Calu3 (cell line): ENCODE results near the gene TEKT5. TPM values are rescaled to one million over a fixed set of nuclear protein-coding genes. Genes with fewer than 3 reads are reported as not detected.

Source experiments
- BruUV-seq: library from RNA; stranded (reverse); fragments of 400-500 nt; replicated peaks from 2 replicates; lab custom pipeline; 2021; lab: Mats Ljungman, UMichigan
- CTCF ChIA-PET: fragments of 300-600 bp; sonication (Branson Sonifier 250); formaldehyde crosslinking; loops from one replicate; lab custom pipeline; 2022; ENCODE audit warnings: antibody characterized with exemption; lab: Charles Lee
- DNase-seq: peaks from one replicate; pipeline ENCODE4 v3.0.0; 2022
- H3K27ac Mint-ChIP-seq: one replicate; pipeline ENCODE4 v1.8.0; 2022; ENCODE audit warnings: mixed read lengths; ENCODE audit not compliant: unreplicated experiment
- H3K27me3 Mint-ChIP-seq: one replicate; pipeline ENCODE4 v1.8.0; 2022; ENCODE audit warnings: mixed read lengths; ENCODE audit not compliant: unreplicated experiment
- H3K36me3 Mint-ChIP-seq: one replicate; pipeline ENCODE4 v1.8.0; 2022; ENCODE audit warnings: mild to moderate bottlenecking, moderate library complexity, mixed read lengths; ENCODE audit not compliant: insufficient read depth, unreplicated experiment
- H3K4me1 Mint-ChIP-seq: one replicate; pipeline ENCODE4 v1.8.0; 2022; ENCODE audit warnings: mild to moderate bottlenecking, low read depth, mixed read lengths; ENCODE audit not compliant: unreplicated experiment
- H3K4me3 Mint-ChIP-seq: one replicate; pipeline ENCODE4 v1.8.0; 2022; ENCODE audit warnings: mild to moderate bottlenecking, low read depth, moderate library complexity, mixed read lengths; ENCODE audit not compliant: unreplicated experiment
- H3K9me3 Mint-ChIP-seq: one replicate; pipeline ENCODE4 v1.8.0; 2022; ENCODE audit warnings: low read depth, mixed read lengths; ENCODE audit not compliant: unreplicated experiment
- CTCF ChIP-seq: fragments of 200-600 bp; IDR thresholded peaks from one replicate; pipeline ENCODE4 v1.8.0; 2022; ENCODE audit warnings: antibody characterized with exemption; ENCODE audit not compliant: unreplicated experiment
- intact Hi-C: fragments of 100-400 bp; cut with micrococcal nuclease; formaldehyde crosslinking; loops from one replicate; pipeline ENCODE4 v1.10.0; 2022; ENCODE audit not compliant: unreplicated experiment
- total RNA-seq: library from RNA; stranded (reverse); gene quantifications from 2 replicates; pipeline ENCODE4 v1.2.3, GENCODE V29; 2022

The TEKT5 gene
- total RNA-seq, 1 experiment from 2014 or later: not detected

GRCh38 chr16:10642964-10643363 lies 51.8 kb downstream of the TEKT5 start:
- intact Hi-C loops: no loop called here
- BruUV-seq: no TSS peak
- no peaks in the 10 kb centered on the region for H3K9me3 Mint-ChIP-seq
- H3K36me3 Mint-ChIP-seq: no peaks in the 10 kb centered on the region
- peaks cover 17% of the 10 kb centered on the region for H3K27me3 Mint-ChIP-seq
- CTCF ChIA-PET: no interaction called here
- no peak for TF ChIP-seq CTCF
- no peak overlapping the region for H3K27ac Mint-ChIP-seq
- H3K4me3 Mint-ChIP-seq: no peak overlapping the region
- no peak for DNase-seq
- H3K4me1 Mint-ChIP-seq: no peaks in the 10 kb centered on the region

- TF ChIP-seq CTCF: no peak
- H3K4me3 Mint-ChIP-seq: no peak overlapping the region
- H3K27me3 Mint-ChIP-seq: peaks cover 17% of the 10 kb centered on the region
- CTCF ChIA-PET: interaction anchor here (1.0 kb wide), 1 partner anchor 10 kb away, joined by 3 read pairs; no protein-coding TSS in a partner anchor
- no peak overlapping the region for H3K27ac Mint-ChIP-seq
- DNase-seq: no peak
- H3K36me3 Mint-ChIP-seq: no peaks in the 10 kb centered on the region
- intact Hi-C loops: no loop called here
- BruUV-seq: no TSS peak
- no peaks in the 10 kb centered on the region for H3K4me1 Mint-ChIP-seq
- no peaks in the 10 kb centered on the region for H3K9me3 Mint-ChIP-seq
These were observed 52.5 kb downstream of the TEKT5 start for GRCh38 chr16:10641953-10642949.

- BruUV-seq: no TSS peak
- CTCF ChIA-PET: interaction anchor here (1.0 kb wide), 1 partner anchor 10 kb away, joined by 3 read pairs; no protein-coding TSS in a partner anchor
- Mint-ChIP-seq H3K9me3 (no peaks in the 10 kb centered on the region), H3K27ac (no peak overlapping the region), H3K36me3 (no peaks in the 10 kb centered on the region), H3K4me3 (no peak overlapping the region), H3K4me1 (no peaks in the 10 kb centered on the region), H3K27me3 (peaks cover 17% of the 10 kb centered on the region)
- no peak for DNase-seq
- no peak for TF ChIP-seq CTCF
- intact Hi-C loops: no loop called here
These were observed 53.2 kb downstream of the TEKT5 start for GRCh38 chr16:10641555-10641952.

- no peaks in the 10 kb centered on the region for H3K4me1 Mint-ChIP-seq
- BruUV-seq: no TSS peak
- CTCF ChIA-PET: no interaction called here
These were observed 53.8 kb downstream of the TEKT5 start for GRCh38 chr16:10640934-10641333.

More at GRCh38 chr16:10640934-10641333, 53.8 kb downstream of the TEKT5 start:
- Mint-ChIP-seq H3K27me3 (peaks cover 17% of the 10 kb centered on the region), H3K4me3 (no peak overlapping the region), H3K9me3 (no peaks in the 10 kb centered on the region), H3K27ac (no peak overlapping the region), H3K36me3 (no peaks in the 10 kb centered on the region)
- intact Hi-C loops: no loop called here
- DNase-seq: no peak
- TF ChIP-seq CTCF: no peak
